GM10847 (cell line): ENCODE results near the gene NLRP13.

Source experiments
- POLR2A ChIP-seq: IDR thresholded peaks from 2 replicates; pipeline ENCODE4 v1.6.1; 2011; ENCODE audit not compliant: insufficient read length; ENCODE audit errors: extremely low read depth

Gene NLRP13

DNA sequence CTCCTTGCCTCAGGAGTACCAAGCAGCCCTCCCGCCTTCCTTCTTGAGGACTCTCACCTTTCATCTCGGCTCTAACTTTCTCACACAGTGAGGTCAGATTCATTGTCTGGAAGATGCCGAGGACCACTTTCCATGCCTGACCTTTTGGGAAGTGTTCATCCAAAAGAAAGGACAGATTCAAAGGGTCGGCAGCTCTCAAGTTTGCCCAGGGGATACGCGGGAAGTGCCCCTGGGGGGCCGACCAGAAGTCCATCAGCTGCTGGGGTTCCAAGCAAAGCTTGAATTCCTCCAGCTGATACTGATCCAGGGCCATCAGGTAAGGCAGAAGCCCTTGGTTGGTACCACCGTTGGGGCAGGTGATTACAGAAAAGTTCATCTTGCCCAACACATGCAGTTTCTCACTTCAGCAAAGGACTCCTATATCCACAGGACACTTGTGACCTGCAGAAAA is at the start of gene NLRP13:
Gene NLRP13 (minus strand): TSS at position 401 of the 451 bp plus-strand sequence. CDS start 25 bp downstream, at position 376.
- TF ChIP-seq POLR2A = no peak

- no peak for TF ChIP-seq POLR2A
These were observed 48.3 kb upstream of the NLRP13 start for GRCh38 chr19:55980415-55980814.

GRCh38 chr19:55973982-55974381 is 41.8 kb upstream of the NLRP13 start:
- TF ChIP-seq POLR2A = no peak

DNA sequence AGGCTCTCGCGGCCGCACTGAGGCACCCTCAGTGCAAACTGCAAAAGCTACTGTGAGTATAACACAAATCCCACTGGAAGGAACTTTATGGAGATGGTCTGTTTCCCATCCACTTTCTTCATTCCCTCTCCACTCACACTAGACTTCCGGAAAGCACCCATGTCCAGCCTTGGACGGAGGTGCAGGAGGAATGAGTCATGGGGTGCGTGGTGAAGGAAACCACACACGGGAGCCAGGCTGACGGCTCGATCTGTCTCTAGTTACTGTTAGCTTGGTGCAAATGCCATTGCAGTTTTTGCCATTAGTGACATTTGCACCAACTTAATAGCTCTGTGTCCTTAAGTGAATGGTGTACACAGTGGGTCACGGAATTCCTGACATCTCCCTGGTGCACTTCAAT is 30.1 kb upstream of the NLRP13 start:
- TF ChIP-seq POLR2A = no peak

DNA sequence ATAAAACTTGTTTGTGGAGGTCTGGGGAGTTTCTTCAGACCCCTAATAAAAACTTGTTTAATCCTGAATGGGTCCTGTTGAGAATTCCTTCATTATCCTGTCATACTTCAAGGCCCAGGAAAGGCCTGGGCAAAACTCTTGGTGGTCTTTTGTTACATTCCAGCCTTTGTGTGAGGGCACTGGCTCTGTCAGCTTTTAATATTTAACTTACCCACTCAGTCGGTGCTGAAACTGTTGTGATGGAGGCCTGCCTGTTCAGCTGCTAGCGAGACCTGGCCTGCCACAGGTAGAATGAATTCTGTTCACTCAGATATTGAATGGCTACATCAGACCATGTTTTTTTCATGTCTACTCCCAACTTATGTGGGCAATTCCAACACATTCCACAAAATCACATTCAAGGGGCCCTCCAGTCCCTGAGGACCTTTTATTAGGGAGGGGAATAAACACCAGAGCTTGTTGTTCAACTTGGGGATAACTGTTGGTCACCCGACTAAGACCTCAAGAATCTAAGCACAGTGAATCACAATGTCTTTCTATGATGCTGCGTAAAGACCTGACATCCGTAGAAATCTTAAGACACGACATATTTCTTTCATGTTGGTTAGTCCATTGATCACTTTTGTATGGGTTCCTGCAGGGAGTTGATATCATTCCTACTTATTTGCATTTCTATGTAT is 28.0 kb upstream of the NLRP13 start:
- TF ChIP-seq POLR2A = no peak

GRCh38 chr19:55958356-55958755 is 26.2 kb upstream of the NLRP13 start:
- no peak for TF ChIP-seq POLR2A

- TF ChIP-seq POLR2A = no peak
These were observed 24.3 kb upstream of the NLRP13 start for GRCh38 chr19:55956431-55956830.

GRCh38 chr19:55947532-55947931 is 15.4 kb upstream of the NLRP13 start, which contains the start of gene NLRP8:
NLRP8 (plus strand) TSS chr19:55947832.
- TF ChIP-seq POLR2A = no peak

- TF ChIP-seq POLR2A = no peak
These were observed 8.2 kb upstream of the NLRP13 start for GRCh38 chr19:55940306-55940705.

- no peak for TF ChIP-seq POLR2A
These were observed 7.1 kb upstream of the NLRP13 start for GRCh38 chr19:55939206-55939605.

GRCh38 chr19:55935206-55935605 is 3.1 kb upstream of the NLRP13 start:
- TF ChIP-seq POLR2A = no peak

DNA sequence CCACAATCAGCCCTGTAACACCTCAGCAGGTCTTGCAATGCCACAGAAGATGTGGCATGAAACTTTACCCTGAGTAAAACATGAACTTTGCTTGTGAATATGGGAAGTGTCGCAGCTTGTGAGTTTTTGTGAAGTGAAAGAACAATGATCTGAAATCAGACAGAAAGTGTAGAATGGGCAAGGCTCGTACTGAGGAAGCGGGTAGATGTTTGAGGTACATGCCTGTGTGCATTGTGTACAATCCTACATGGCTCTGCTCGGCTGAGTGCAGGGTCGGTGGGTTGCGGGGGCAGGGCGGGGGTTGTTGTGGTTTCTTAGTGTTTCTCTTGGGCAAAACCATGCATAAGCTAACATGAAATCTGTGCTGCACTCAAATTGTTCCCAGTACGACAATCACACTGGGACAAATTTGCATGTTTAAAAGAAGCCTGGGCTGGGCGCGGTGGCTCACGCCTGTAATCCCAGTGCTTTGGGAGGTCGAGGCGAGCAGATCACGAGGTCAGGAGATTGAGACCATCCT is 1.1 kb downstream of the NLRP13 start:
- no peak for TF ChIP-seq POLR2A

- TF ChIP-seq POLR2A = no peak
These were observed 4.1 kb downstream of the NLRP13 start for GRCh38 chr19:55927991-55928390.

DNA sequence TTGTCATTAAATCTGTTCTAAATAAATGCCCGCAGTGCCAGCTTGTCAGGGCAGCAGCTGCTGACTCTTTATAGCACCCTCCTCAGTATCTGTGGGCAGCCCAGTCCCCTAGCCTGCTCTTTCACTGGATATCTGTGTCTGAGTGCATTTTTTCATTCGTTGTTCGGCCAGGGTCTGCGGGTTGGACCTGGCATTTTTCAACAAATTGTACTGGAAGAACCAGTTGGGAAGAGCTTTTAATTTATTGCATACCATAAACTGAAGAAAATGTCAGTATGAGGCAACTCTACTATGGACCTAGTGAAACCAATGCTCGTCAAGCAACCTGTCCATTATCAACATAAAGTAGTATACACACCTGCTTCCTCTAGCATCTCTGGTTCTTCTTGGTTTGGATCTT is 8.6 kb downstream of the NLRP13 start:
- TF ChIP-seq POLR2A = no peak

- no peak for TF ChIP-seq POLR2A
These were observed 18.4 kb downstream of the NLRP13 start for GRCh38 chr19:55913643-55914268.

- TF ChIP-seq POLR2A = no peak
These were observed 19.2 kb downstream of the NLRP13 start for GRCh38 chr19:55912916-55913315.

- TF ChIP-seq POLR2A = no peak
These were observed 22.3 kb downstream of the NLRP13 start for GRCh38 chr19:55909801-55910200.

- TF ChIP-seq POLR2A = no peak
These were observed 24.4 kb downstream of the NLRP13 start for GRCh38 chr19:55907746-55908145.
